ENCODE measurements around the gene SRPRA. TPM values are rescaled to one million over a fixed set of nuclear protein-coding genes. Genes with fewer than 3 reads are reported as not detected.

SRPRA gene
- total and polyA plus RNA-seq, 10 of the 15 experiments (the other 5 are each of a cell fraction or from before 2014, with no cell fraction given): 29.6 to 131 (median 92.8) TPM

GRCh38 chr11:126268708-126269579 is at the start of gene SRPRA, which contains the start of gene FOXRED1 (continued):
- TF ChIP-seq ETV6 (conservative IDR thresholded peaks at IDR 0.05 in 1 of 2, IDR thresholded peaks at IDR 0.05 in 1 of 2; ENCODE audit: borderline replicate concordance in 1 of 2, low read depth in 1 of 2) (peak in 1 of 2 experiments; percentile 70; a peak in 1 of 4 replicates), RFX5 (IDR thresholded peaks at IDR 0.05; ENCODE audit: low read depth, low read length) (peak; percentile 76), FOS (IDR thresholded peaks at IDR 0.05; ENCODE audit: borderline replicate concordance, extremely low read depth, insufficient read length) (peak; percentile 18), ZNF207 (IDR thresholded peaks at IDR 0.05; ENCODE audit: borderline replicate concordance) (no peak; the same call in 1 of the 2 replicates), EED (IDR thresholded peaks at IDR 0.05; ENCODE audit: low read depth) (peak; percentile 29; the same call in 1 of the 2 replicates), POU2F2 (IDR thresholded peaks at IDR 0.05; ENCODE audit: borderline replicate concordance, low read depth, low read length) (peak; percentile 35; the same call in 2 of the 3 replicates), ZSCAN29 (IDR thresholded peaks at IDR 0.05) (no peak), POLR2AphosphoS5 (IDR thresholded peaks at IDR 0.05; ENCODE audit: low read length) (peak; percentile 92), TARDBP (IDR thresholded peaks at IDR 0.05; ENCODE audit: borderline replicate concordance) (peak; percentile 57; the same call in 1 of the 2 replicates), ZNF217 (IDR thresholded peaks at IDR 0.05) (no peak), ZNF592 (IDR thresholded peaks at IDR 0.05) (no peak), FOXK2 (IDR thresholded peaks at IDR 0.05) (peak; percentile 50; the same call in 1 of the 2 replicates), NFYA (IDR thresholded peaks at IDR 0.05; ENCODE audit: borderline replicate concordance, low read depth, low read length) (peak; percentile 11), POLR2AphosphoS2 (IDR thresholded peaks at IDR 0.05; ENCODE audit: low read depth, low read length) (peak; percentile 87; the same call in 1 of the 2 replicates), RELA (IDR thresholded peaks at IDR 0.05; ENCODE audit: borderline replicate concordance, partially characterized antibody) (peak; percentile 44), NR2C2 (IDR thresholded peaks at IDR 0.05; ENCODE audit: borderline replicate concordance, control insufficient read depth, insufficient read length, low read depth) (no peak), ATF7 (IDR thresholded peaks at IDR 0.05; ENCODE audit: low read depth) (peak; percentile 57; the same call in 1 of the 2 replicates), ZNF274 (IDR thresholded peaks at IDR 0.05; ENCODE audit: insufficient read depth, insufficient read length) (no peak), NBN (IDR thresholded peaks at IDR 0.05) (peak; percentile 91; the same call in 1 of the 2 replicates), CHD2 (IDR thresholded peaks at IDR 0.05; ENCODE audit: borderline replicate concordance, low read depth, low read length) (peak; percentile 84), BHLHE40 (IDR thresholded peaks at IDR 0.05; ENCODE audit: borderline replicate concordance in 1 of 2, low read depth in 2 of 2, low read length in 1 of 2) (peak; percentile 34 to 58; a peak in 1 of 4 replicates), MXI1 (IDR thresholded peaks at IDR 0.05; ENCODE audit: low read depth, low read length) (peak; percentile 85), SP1 (IDR thresholded peaks at IDR 0.05; ENCODE audit: low read depth, low read length) (peak; percentile 88)
- TF ChIP-seq, protein P1, sequence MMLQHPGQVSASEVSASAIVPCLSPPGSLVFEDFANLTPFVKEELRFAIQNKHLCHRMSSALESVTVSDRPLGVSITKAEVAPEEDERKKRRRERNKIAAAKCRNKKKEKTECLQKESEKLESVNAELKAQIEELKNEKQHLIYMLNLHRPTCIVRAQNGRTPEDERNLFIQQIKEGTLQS (IDR thresholded peaks at IDR 0.05; ENCODE audit: borderline replicate concordance, extremely low read depth, low read depth, low read length): peak; percentile 84; the same call in 1 of the 2 replicates
- TF ChIP-seq, protein P2, sequence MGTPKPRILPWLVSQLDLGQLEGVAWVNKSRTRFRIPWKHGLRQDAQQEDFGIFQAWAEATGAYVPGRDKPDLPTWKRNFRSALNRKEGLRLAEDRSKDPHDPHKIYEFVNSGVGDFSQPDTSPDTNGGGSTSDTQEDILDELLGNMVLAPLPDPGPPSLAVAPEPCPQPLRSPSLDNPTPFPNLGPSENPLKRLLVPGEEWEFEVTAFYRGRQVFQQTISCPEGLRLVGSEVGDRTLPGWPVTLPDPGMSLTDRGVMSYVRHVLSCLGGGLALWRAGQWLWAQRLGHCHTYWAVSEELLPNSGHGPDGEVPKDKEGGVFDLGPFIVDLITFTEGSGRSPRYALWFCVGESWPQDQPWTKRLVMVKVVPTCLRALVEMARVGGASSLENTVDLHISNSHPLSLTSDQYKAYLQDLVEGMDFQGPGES (IDR thresholded peaks at IDR 0.05): peak; percentile 75

Data from GM12878 (cell line).